Stimulated activated CD8-positive, alpha-beta memory T cell treated with anti-CD3 and anti-CD28 coated beads, Interleukin-12 subunit alpha, Interleukin-12 subunit beta, amount 100 ng/mL, for 1 hour (primary cell): ENCODE results near the gene ROR1.

Experiments
- DNase-seq: peaks from one replicate; pipeline ENCODE4 v3.0.0-alpha.2; 2020; ENCODE audit warnings: low read depth

The ROR1 gene

DNA sequence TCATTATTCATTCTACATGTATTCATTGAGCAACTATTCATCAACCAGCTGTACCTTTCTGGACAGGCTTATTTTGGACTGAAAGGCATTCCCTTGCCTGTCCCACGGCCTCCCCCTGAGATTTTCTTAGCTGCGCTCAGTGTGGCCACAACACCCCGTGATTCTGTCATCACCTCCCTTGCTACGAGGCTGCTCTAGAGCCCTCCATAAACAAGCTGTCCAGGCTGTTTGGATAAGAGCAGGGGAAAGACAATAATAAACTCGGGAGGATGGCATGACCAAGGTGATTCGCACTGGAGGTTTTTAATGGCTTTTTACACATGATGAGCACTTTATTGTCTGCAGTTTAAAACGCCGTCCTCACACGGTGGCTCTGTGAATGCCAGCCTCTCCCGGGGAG, 139.7 kb downstream of the ROR1 start:
- no peak for DNase-seq

DNA sequence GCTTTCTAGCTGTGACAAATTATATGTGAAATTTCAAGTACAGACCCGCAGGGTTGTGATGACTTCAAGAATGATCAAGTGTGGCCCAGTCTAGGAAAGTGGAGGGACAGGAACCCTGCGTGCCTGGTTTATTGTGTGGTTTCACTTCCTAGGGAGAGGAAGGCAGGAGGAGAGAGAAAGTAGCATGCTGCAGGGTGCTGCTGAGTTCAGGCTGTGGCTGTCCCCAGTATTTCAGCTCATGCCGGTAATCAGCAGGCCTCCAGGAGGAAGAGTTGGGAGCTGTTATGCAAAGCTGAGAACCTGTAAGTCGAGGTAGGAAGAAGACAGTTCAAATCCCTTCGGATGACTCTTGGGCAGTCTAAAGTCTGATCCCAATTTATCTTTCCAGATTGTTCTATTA, 140.4 kb downstream of the ROR1 start:
- DNase-seq, result no peak

DNA sequence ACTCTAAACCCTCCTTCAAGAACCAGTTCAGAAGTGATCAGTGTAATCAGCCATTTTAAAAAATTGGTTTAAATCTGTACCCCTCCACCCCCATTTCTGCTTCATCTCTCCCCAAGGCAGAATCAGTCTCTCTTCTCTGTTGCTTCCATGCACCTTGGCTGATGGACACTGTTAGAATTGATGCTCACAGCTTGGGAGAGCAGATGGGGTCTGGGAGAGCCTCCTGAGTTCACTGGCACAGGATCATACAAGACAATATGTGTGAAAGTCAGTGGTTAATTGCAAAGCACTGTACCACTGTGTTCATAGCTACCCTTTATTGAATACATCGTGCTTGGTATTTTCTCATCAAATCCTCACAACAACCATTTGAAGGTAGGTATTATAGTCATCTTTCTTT, 140.9 kb downstream of the ROR1 start:
- no peak for DNase-seq

DNA sequence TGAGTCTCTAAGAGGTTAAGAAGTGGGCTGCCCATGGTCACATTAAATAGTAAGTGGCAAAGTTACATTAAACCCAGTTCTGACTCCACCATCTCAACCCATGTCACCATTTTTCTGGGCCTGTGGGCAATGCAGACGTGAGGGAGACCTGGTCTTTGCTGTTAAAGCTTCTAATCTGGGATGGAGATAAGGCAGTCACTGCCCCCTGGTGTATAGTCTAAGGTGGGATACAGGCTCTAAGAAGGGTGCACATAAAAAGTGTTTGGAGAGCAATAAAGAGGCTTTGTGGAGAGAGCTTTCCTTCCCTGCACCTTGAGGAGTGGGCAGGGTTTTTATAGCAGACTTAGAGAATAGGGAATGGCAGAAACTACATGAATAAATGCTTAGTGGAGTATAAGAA, 141.3 kb downstream of the ROR1 start:
- no peak for DNase-seq

DNA sequence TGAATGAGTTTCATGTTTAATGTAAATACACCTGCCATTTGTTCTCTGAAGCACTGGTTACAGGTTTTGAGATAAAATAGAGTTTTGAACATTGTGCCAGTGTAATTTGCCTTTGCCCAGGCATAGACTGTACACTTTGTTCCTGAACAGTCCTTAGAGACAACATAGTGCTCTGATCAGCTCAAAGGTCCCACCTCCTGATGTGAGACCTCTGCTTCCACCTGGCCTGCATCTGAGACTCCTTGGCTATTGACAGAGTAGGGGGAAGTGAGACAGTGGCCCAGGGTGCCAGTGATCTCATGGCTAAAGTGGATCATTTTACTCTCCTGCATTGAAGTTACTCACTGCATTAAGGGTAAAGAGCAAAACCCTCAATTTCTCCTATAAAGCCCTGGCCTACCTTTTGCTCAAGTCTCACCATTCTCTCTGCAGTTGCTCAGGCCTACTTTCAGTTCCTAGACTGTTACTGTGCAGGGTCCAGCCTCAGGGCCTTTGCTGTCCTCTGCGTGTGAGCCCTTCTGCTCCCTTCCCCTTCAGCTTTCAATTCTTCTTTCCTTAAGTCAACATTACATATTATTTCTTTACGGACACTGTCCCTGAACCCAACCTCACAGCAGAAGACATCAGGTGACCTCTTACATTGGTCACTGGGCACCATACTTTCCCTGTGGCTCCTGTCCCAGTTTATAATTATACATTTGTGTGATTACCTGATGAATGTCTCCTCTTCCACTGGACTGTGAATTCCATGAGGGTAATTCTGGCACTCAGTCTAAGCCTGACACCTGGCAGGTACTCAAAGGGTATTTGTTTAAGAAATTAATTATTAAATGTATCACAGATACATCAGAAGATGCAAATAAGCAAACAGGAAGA, 142.9 kb downstream of the ROR1 start:
- no peak for DNase-seq

DNA sequence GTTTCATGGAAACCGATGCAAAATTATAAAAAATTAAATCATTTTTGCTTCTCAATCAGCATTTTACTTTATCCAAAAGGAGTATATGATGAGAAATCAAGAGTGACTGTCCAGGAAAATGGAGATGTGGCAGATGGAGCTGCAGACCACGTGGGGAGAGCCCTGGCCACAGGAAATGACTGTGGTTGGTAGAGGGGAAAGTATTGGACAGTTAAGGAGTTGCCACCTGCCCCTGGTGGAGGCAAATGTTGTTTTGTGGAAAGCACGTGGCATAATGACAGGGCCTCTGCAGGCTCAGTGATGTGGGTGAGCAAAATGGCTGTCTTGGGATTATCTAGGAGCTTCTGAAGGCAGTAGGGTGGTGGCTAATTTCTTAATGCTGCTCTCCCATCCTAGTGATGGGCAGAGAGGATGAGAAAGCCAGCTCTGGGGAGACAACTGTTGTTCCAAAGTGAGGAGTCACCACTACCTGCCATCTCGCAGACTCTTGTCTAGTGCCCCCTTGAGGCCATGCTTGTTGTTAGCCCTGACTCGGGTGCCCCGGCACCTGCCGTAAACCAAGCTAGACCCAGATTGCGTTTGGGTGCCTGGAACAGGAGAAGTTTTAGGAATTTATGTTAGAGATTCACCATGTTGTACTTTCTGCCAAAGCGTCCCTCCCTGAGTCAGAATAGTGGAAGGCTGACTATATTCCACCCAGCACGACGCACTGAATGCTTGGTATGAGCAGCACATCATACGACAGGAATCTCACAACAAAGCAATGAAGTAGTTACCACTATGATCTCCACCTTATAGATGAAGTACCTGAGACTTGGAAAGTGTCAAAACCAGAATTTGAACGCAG, 144.0 kb downstream of the ROR1 start:
- DNase-seq, result no peak

DNA sequence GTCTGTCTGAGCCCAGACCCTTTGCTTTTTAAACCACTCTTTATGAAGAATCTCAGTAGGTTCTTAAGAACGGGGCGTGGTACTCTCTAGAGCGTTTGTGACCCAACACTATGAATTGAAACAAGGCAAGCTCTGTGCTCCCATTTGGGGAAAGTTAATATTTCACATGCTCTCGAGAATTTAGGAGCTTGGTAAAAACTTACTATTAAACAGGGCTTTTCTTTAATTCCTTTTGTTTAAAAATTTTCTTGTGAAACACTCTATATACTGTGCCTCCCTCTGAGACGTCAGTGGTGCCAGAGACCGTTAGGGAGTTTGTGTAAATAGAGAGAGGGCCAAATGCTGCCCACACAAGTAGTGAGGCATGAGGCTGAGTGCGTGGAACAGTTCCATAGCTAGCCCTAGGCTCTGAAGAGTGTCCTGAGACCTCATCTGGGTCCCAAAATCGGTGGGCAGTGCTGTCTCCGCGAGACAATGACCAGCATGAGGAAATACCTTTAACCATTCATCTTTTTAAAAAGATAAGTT, 144.7 kb downstream of the ROR1 start:
- no peak for DNase-seq

DNA sequence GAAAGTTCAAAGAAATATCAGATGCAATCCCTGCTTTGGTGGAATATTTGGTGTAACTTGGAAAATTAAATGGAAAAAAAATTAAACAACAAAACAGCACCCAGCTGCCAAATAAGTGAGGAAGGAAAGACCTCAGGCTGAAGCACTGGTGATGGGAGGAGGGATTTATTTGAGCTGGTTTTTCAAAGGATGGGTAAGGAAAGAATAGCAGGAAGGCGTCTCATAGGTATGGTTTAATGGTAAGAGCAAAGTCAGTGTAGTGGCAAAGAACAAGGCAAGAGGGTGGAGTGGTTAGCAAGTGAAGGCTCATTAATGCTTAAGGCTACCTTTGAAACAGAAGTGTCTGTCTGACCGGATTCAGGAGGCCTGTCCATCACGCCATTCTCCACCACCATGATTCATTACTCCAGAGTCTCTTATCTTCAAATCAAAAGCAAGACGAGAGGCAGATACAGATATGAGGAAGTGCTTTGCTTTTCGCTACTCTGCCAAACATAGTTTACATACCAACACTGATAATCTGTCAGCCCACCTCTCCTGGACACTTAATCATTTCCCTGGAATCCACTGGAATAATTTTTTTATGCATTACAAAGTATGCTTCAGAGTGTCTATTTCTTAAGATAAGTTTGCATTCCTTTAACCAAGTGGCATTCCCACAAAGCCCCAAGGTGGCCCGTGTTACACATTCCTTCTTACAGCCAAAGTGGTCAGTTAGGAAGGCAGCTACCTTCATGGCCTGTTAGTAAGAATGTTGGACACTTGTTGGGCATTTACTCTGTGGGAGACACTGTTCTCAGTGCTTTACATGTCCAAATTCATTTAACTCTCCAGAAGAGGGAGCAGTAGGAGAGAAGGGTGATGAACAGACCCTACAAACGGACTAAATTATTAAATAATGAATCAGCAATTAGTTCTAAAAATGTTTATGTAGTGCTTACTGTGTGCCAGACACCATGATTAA, 146.6 kb downstream of the ROR1 start:
- DNase-seq, result no peak

DNA sequence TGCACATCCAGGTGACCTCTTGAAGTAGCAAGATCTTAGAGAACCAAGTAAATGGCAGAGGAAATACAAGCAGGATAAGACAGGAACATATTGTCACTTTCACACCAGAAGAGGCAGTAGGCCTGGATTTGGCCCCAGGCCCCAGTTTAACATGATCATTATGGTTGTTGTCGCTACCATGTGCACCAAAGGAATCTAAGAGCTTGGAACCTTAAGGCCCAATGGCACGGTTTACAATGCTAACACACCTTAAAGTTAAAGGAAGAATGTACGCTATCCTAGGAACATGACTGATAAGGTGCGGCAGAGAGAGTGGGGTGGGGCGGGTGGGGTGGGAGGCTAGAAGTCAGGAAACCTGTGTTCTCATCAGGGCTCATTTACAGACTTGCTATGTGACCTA, 147.5 kb downstream of the ROR1 start:
- no peak for DNase-seq

DNA sequence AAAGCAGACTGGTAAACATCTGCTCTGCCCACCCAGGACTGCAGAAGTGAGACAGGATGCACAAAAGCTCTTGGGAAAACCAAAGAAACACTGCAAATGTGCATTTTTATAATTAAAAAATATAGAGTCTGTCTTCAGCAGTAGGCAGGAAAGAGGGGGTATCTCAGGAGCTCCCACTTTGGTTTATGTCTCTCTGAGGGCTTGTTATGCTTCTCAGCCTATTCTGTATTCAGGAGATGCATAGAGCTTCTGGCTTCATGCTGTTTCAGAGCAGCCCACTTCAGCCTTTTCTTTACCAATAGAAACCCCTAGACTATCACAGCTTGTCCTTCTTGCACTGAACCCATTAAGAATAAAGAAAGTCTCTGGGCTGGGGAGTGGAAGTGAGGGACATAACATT, 148.0 kb downstream of the ROR1 start:
- DNase-seq, result no peak

DNA sequence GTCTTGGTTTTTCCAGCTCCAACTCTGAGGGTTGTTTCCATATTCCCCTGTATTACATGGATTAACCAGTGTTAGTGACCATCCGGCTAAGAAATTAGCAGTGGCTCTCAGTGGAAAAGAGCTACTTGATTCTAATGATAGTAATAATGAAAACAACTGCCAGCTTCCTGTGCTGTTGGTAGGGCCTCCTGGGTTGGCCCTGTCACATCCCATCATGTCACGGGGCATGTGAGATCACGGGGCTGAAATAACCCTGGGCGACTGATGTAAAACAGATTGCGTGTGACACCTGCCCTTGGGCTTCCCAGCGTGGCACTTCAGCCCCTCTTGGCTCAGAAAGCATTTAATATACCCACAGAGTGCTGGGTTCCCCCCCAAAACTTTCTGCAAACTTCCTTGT, 149.0 kb downstream of the ROR1 start:
- DNase-seq, result no peak

DNA sequence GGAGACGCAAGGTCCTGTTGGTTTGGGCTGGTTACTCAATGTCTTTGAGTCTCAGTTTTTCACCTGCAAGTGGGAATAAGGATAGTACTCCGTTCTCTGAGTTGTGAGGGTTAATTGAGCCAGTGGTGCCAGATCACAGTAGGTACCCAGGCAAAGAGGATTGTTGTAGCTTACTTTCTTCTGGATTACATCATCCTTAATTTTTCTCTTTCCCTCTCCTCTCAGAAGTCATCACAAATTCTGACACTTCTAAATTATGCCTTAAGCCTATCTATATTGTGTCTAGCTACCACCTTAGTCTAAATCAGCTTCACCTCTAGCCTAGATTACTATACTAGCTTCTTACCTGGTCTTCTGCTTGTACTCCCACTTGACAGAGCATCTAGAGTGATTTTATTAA, 149.5 kb downstream of the ROR1 start:
- DNase-seq, result no peak

DNA sequence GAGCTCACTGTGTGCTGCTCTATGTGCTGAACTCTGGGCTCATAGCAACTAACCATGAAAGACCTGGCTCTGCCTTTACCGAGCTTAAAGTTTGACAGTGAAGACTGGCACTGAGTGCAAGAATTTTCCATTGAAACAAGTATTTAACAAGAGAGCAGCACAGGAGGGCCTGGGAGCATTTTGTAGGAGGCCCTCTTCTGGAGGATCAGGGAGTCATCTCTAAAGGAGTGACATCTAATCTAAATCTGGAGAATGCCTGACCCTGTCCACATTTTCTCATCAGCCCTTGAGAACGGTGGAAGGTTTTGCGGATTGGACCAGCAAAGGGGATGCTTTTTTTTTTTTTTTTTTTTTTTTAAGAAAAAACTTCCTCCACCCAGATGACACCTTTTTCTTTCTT, 150.8 kb downstream of the ROR1 start:
- no peak for DNase-seq

DNA sequence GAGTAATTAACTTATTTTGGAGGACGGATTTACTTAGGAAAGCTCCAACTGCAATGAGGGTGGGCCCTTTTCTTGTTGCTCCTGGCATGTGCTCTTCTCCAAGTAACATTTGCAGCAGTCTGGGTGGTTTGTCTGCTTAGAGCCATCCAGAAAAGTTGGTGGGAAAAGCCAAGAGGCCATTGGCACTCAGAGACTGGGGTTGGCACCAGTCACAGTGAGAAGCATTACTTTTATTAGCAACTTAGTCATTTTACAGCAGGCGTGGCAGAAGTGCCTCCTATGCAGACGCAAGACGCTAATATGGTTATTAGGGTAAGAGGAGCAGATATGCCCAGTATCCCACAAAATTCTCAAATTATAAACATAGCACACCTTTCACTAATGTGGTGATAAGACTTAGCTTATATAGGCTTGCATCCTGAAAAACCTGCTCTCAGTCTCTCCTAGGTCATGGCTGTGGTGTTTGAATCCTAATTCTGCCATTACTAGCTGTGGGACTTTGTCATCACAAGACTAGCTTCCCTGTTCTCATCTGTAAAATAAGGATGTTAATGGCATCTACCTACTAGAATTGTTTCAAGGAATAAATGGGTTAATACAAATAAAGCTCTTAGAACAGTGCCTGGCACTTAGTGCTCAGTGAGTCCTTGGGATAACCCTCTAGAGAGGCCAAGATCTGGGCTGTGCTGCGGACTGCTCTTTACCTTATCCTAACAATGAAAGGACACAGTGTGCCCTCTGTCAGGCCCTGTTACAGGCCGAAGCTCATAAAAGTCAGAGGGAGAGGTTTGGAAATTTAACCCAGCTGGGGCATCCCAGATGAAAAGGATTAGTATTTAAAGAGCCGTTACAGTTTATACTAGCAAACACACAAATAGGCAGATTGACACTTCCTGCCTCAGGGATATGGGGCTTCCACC, 154.6 kb downstream of the ROR1 start:
- no peak for DNase-seq

DNA sequence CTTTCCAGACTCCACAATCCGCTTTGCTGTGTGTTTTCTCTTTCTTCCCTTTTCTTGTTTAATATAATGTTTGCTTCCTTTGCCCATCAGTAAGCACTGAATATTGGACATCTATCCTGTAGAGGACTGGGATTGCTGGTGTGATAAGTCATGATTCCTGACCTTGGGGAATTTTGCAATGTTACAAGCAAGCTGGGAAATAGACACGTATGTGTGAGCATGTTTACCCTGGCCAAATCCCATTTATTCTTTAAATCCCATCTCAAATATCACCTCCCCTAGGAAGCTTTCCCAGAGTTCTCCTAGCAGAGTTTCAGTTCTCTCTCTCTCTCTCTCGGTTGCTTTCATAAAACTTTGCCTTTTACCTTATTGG, 155.3 kb downstream of the ROR1 start:
- no peak for DNase-seq

DNA sequence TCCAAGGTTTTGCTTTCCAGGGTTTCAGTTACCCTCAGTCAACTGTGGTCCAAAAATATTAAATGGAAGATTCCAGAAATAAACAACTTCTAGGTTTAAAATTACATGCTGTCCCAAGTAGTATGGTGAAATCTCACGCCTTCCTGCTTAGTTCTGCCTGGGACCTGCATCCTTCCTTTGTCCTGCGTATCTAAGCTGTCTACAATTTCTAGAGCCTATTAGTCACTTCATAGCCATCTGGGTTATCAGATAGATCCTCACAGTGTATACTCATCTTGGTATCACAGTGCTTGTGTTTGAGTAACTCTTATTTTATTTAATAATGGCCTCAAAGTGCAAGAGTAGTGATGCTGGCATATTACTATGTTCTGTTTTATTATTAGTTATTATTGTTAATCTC, 157.7 kb downstream of the ROR1 start:
- DNase-seq, result no peak

DNA sequence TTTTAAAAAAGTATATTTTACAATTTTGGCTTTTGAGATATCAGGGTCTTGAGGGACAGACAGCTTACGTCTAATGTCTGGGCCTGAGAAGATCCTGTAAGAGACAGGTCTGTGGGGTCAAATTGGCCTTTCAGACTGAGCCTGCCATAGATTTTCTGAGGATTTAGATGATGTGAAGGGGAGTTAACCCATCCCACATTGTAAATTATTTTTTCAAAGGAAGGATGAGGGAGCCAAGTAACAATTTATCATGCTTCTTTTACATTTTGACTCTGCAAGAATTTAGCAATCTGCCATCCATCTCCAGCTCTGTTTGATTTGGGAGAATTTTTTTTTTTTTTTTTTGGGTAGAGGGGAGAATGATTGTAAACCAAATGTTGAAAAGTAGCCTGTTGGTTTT, 160.9 kb downstream of the ROR1 start:
- DNase-seq, result no peak

DNA sequence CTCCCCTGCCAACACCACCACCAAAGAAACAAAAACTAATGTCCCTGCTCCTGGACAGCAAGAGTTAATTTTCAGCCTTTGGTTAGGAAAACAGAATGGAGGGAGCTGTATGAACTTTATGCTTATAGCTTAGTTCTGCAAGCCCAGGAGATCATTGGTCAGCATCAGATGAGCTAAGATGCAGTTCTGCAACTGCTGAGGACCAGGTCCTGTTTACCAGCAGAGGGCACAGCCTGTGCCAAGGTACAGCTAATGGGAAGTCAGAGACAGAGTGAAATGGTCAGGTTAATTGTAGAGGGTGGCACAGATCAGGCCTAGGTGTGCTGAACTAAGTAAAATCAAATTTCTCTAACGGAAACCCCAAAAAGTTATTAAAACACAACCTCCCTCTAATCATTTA, 161.3 kb downstream of the ROR1 start:
- DNase-seq, result no peak

DNA sequence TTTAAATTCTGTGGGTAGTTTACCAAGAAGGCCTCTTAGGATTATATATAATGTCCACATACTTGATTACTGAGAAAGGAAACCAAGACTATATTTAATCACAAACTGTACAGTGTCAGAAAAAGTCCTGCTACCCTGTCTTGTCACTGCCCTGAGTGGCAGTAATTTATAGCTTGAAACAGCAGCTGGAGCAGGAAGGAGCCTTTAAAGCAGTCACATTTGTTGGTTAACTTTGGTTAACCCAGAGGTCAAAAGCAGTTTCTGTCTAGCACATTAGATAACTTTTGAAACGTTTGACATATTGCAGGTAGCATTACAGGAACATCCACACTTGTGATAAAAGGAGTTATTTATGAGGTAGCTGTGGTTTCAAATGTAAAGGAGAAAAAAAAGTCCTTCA, 161.7 kb downstream of the ROR1 start:
- no peak for DNase-seq

DNA sequence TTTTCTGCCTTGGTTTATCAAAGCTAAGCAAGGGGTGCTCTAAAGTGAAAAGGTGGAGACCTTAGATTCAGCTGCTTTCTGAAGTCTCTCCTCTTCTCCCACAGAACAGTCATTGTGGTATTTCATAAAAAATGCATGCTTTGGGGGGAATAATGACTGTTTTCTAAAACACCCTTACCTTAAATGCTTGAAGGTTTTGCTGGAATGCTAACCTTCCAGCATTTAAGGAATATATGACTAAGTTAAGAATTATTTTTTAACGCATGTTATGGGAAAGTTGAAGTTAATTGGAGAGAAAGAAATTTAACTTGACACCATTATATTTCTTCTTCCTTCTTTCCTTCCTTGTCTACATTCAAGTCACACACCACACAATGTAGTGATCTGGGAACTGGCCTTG, 162.5 kb downstream of the ROR1 start:
- no peak for DNase-seq

DNA sequence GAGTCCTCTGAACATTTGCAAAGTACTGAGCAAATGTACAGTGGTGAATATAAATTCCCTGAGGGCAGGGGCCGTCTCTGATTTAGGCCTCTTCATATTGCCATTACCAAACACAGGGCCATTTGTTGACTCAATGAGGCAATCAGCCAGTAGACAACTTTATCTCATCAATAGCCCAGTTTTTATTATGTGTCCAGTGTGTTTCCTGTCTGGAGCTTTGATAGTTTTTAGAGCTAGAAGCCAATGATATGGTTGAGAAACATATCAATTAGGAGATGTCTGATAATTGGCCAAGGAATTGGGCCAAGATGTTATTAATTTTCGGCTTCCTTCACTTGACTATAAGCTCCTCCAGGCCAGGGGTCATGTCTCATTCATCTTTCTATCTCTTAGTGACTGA, 163.0 kb downstream of the ROR1 start:
- DNase-seq, result no peak
